Measurements from ENCODE around the gene B4GALT6. TPM values are rescaled to one million over a fixed set of nuclear protein-coding genes. Genes with fewer than 3 reads are reported as not detected.
"Not testable (repeated sequence)": the region's sequence is repeated elsewhere in the genome, so short reads cannot be mapped to it uniquely, and the experiment has no call there.

B4GALT6 gene, protein sequence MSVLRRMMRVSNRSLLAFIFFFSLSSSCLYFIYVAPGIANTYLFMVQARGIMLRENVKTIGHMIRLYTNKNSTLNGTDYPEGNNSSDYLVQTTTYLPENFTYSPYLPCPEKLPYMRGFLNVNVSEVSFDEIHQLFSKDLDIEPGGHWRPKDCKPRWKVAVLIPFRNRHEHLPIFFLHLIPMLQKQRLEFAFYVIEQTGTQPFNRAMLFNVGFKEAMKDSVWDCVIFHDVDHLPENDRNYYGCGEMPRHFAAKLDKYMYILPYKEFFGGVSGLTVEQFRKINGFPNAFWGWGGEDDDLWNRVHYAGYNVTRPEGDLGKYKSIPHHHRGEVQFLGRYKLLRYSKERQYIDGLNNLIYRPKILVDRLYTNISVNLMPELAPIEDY
- total RNA-seq (ENCODE audit: low replicate concordance), result 1.9 and 6.3 TPM in 2 replicates

DNA sequence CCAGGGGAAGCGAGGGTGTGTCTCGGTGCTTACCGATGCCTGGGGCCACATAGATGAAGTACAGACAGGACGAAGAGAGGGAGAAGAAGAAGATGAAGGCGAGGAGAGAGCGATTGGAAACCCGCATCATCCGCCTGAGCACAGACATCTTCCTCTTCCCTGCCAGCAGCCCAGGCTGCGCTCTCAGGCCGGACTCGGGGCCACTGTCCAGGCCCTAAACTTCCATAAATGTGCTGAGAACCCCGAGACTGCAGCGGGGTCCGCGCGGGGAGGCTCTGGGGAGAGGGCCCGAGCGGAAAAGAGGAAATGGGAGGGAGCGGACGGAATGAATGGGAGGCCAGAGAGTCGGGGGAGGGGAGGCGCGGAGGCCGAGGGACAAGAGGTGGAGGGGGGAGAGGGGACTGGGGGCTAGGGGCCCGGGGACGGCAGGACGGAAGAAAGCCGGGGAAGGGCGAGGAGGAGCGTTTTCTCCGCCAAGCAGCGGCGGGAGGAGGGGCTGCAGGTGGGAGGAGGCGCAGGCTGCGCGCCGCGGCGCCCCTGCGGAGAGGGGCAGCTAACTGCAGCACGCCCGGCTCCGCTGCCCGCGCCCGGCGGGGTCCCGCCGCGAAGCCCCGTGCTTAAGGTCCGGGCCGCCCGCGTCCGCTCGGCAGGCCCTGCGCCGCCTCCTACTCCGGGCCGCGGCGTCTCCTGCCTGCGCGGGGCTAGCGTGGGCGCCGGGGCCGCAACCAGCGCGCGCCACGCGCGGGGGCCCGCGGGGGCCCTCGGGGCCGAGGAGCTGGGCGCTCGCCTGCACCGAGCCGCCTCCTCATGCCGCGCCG, at the start of gene B4GALT6:
B4GALT6 (minus strand) TSS at position 303 of the 818 bp plus-strand sequence; CDS start at position 148, 155 bp downstream.
- TF ChIP-seq, protein P1, sequence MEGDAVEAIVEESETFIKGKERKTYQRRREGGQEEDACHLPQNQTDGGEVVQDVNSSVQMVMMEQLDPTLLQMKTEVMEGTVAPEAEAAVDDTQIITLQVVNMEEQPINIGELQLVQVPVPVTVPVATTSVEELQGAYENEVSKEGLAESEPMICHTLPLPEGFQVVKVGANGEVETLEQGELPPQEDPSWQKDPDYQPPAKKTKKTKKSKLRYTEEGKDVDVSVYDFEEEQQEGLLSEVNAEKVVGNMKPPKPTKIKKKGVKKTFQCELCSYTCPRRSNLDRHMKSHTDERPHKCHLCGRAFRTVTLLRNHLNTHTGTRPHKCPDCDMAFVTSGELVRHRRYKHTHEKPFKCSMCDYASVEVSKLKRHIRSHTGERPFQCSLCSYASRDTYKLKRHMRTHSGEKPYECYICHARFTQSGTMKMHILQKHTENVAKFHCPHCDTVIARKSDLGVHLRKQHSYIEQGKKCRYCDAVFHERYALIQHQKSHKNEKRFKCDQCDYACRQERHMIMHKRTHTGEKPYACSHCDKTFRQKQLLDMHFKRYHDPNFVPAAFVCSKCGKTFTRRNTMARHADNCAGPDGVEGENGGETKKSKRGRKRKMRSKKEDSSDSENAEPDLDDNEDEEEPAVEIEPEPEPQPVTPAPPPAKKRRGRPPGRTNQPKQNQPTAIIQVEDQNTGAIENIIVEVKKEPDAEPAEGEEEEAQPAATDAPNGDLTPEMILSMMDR (IDR thresholded peaks at IDR 0.05; ENCODE audit: insufficient read depth, low read length), result no peak
- no peak for DNase-seq (ENCODE audit: low read depth)
- H3K4me3 ChIP-seq (ENCODE audit: low read depth, low read length), result peak within 1 kb of the TSS; percentile 72

DNA sequence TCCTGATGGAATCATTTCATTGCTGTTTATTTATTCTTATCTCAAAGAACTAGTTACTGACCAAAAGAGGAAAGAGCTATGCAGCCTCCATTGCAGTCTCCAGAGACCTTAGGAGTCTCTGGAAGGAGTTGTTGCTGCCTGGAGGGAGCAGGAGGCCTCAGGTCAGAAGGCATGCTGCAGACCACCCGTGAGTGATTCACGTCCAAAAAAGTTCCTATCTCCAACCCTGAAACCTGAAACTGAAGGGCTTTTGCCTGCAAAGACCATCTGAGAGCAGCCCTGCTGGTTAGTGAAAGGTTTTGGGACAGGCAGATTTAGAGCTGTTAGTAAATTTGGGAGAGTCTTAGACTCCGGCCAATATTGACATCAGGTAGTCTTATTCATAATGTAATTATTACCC, 47.2 kb upstream of the B4GALT6 start:
- TF ChIP-seq, protein P1 (IDR thresholded peaks at IDR 0.05; ENCODE audit: insufficient read depth, low read length), result no peak
- no peak for DNase-seq (ENCODE audit: low read depth)
- no peak overlapping the region for H3K4me3 ChIP-seq (ENCODE audit: low read depth, low read length)

DNA sequence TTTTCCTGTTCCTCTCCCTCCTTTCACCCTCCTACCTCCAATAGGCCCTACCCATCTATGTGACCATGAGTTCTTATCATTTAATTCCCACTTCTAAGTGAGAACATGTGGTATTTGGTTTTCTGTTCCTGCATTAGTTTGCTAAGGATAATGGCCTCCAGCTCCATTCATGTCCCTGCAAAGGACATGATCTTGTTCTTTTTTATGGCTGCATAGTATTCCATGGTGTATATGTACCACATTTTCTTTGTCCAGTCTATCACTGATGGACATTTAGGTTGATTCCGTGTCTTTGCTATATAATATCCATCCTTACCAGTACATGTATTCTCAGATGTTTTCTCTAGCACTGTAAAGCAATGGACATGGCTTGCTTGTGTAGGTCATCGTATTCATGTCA, 44.8 kb upstream of the B4GALT6 start:
- DNase-seq (ENCODE audit: low read depth); H3K4me3 ChIP-seq (ENCODE audit: low read depth, low read length): not testable (repeated sequence)

DNA sequence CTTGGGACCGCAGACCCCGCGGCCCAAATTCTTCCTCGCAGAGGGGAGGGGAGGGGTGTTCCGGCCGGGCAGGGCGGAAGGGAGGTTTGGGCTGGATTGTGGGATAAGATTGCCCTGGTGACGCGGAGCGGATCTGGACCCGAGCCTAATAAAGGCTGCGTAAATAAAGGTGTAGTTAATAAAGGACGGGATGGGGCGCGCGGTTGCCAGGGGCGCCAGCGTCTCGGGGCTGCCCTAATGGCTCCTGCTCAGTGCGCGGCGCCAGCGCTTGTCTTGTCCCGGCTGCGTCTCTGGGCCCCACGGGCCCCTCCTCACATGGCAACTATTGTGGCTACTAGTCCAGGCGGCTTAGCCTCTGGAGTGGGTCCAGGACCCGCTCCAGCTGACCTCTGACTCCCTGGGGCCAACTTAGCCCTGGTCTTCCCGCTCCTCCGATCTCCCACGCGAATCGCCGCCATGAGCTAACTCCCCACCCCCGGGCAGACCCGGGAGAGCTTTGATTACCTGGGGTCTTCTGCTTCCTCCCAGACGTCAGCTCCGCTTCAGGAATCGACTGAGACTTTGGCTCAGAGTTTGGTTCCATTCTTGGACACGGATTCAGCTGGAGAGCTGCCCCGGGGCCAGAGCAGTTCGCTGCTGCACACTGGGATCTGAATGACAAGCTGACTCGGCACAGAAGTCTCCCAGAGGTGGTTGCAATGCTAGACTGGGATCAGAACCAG, 39.8 kb upstream of the B4GALT6 start:
- TF ChIP-seq, protein P1 (IDR thresholded peaks at IDR 0.05; ENCODE audit: insufficient read depth, low read length), result no peak
- H3K4me3 ChIP-seq (ENCODE audit: low read depth, low read length), result peak overlapping the region; percentile 63
- DNase-seq (ENCODE audit: low read depth), result peak; percentile 25

DNA sequence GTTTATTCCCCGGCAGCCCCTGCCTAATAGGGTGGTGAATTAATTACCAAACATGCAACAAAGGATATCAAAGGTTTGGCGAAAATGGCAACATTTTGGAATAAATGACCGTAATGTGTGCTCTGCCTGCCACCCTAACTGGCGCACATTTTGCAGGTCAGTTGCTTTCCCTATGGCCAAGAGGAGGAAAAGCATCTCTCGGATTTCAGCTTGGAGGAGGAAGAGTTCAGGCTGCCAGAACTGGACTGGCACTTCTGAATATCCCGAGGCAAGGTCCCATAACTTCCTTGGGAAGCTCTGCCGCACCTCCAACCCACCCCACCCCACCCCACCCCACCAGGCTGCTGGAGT, 39.2 kb upstream of the B4GALT6 start:
- TF ChIP-seq, protein P1 (IDR thresholded peaks at IDR 0.05; ENCODE audit: insufficient read depth, low read length), result no peak
- DNase-seq (ENCODE audit: low read depth), result no peak
- H3K4me3 ChIP-seq (ENCODE audit: low read depth, low read length), result no peak overlapping the region

DNA sequence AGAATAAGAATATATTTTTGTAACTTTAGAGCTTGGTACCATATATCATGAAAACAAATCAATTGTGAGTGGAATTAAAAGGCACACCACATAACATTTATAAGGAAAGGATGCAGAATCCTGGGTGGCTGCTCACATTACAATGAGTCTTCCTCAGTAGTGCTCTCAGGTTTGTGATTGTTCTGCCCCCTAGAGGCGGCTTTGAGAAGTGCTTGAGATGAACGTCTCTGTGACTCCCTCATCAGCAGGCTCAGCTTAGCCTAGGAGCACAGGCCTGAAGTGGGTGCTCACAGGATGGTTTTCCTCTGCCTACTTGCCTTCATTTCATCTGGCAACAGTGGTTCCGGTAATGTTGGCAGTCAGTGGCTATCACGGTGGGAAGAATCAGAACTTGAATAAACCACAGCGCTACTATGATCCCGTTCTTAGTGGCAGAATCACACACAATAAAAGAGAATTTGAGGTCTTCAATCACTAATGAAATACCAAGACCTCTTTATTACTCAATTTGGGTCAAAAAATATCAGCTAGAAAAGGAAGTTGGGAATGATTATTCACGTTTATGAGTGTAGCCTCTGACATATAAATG, 38.1 kb upstream of the B4GALT6 start:
- TF ChIP-seq, protein P1 (IDR thresholded peaks at IDR 0.05; ENCODE audit: insufficient read depth, low read length), result peak; percentile 90
- no peak overlapping the region for H3K4me3 ChIP-seq (ENCODE audit: low read depth, low read length)
- peak; percentile 85 for DNase-seq (ENCODE audit: low read depth)
